Thymus (tissue), 11 donors: ENCODE measurements around the gene GNMT. TPM values are rescaled to one million over a fixed set of nuclear protein-coding genes. Genes with fewer than 3 reads are reported as not detected.
"Not testable (repeated sequence)": the region's sequence is repeated elsewhere in the genome, so short reads cannot be mapped to it uniquely, and the experiment has no call there.

Source experiments
- DNase-seq, 9 donors: peaks; one replicate each; pipeline ENCODE4 v3.0.0-alpha.2; 2013; ENCODE audit warnings: low spot score in 9 of 9, low read depth in 6 of 9, missing footprints in 1 of 9
- H3K27ac ChIP-seq, 2 donors: one replicate each; pipeline ENCODE4 v1.5.1; 2013; ENCODE audit warnings: control low read depth in 1 of 2, low read depth in 1 of 2, low read length in 1 of 2, mild to moderate bottlenecking in 1 of 2, moderate library complexity in 1 of 2
- H3K27me3 ChIP-seq, 2 donors: one replicate each; pipeline ENCODE4 v1.5.1; 2013; ENCODE audit warnings: low read length in 1 of 2; ENCODE audit not compliant: control insufficient read depth in 2 of 2, insufficient read depth in 1 of 2
- H3K36me3 ChIP-seq, 2 donors: one replicate each; pipeline ENCODE4 v1.5.1; 2013; ENCODE audit warnings: low read length in 1 of 2, mild to moderate bottlenecking in 1 of 2, moderate library complexity in 1 of 2; ENCODE audit not compliant: control insufficient read depth in 2 of 2, insufficient read depth in 2 of 2
- H3K4me1 ChIP-seq, 2 donors: one replicate each; pipeline ENCODE4 v1.5.1; 2013; ENCODE audit warnings: low read length in 2 of 2; ENCODE audit not compliant: control insufficient read depth in 2 of 2, insufficient read depth in 2 of 2
- H3K4me3 ChIP-seq, 2 donors: one replicate each; pipeline ENCODE4 v1.5.1; 2013; ENCODE audit warnings: low read length in 2 of 2, control low read depth in 1 of 2, mild to moderate bottlenecking in 1 of 2
- H3K9me3 ChIP-seq, 2 donors: one replicate each; pipeline ENCODE4 v1.5.1; 2013; ENCODE audit warnings: low read length in 1 of 2, mild to moderate bottlenecking in 1 of 2; ENCODE audit not compliant: control insufficient read depth in 2 of 2, insufficient read depth in 1 of 2
- WGBS: extraction: QIAGEN DNeasy Blood & Tissue Kit; methylation state at CpG from one replicate; pipeline ENCODE4 v1.1.7; 2013; 5-methylcytosine and 5-hydroxymethylcytosine counted together
- polyA plus RNA-seq: library from polyadenylated mRNA; stranded (reverse); fragments of 200-250 nt; gene quantifications from one replicate; pipeline ENCODE4 v1.2.3, GENCODE V29; 2013
- total RNA-seq: library from RNA; stranded (reverse); fragments of 120-200 nt; gene quantifications from one replicate; pipeline ENCODE4 v1.2.4, GENCODE V29; 2013
- donor health status: healthy.

Gene GNMT
- total and polyA plus RNA-seq, 2 donors = 2.6 to 3.0 TPM

GRCh38 chr6:42989923-42990322, 29.4 kb downstream of the GNMT start:
- Histone ChIP-seq H3K4me3 (no peak overlapping the region), H3K27me3 (no peaks in the 10 kb centered on the region), H3K36me3 (peaks cover 44 to 57% of the 10 kb centered on the region in 2 donors), H3K9me3 (no peaks in the 10 kb centered on the region), H3K27ac (no peak overlapping the region), H3K4me1 (peaks cover 19 to 27% of the 10 kb centered on the region in 2 donors)
- WGBS = 97% methylated on average over 5 of the region's 5 CpGs
- no peak for DNase-seq

DNA sequence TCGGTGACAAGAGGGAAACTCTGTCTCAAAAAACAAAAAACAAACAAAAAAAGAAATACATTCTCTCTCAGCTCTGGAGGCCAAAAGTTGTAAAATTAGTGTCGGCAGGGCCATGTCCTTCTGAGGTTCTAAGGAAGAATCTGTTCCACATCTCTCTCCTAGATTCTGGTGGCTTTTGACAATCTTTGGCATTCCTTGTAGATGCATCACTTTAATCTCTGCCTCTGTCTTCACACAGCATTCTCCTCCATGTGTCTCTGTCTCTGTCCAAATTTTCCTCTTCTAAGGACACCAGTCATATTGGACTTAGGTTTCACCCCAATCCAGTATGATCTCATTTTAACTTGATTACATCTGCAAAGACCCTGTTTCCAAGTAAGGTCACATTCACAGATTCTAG, 32.9 kb downstream of the GNMT start:
- peaks cover 0 to 3% of the 10 kb centered on the region in 2 donors for H3K4me1 ChIP-seq
- DNase-seq = no peak
- H3K9me3 ChIP-seq = peaks cover 0 to 5% of the 10 kb centered on the region in 2 donors
- H3K27ac ChIP-seq = no peak overlapping the region
- peaks cover 33 to 43% of the 10 kb centered on the region in 2 donors for H3K36me3 ChIP-seq
- no peak overlapping the region for H3K4me3 ChIP-seq
- no peaks in the 10 kb centered on the region for H3K27me3 ChIP-seq
- WGBS = 99% methylated on average over 2 of the region's 2 CpGs

DNA sequence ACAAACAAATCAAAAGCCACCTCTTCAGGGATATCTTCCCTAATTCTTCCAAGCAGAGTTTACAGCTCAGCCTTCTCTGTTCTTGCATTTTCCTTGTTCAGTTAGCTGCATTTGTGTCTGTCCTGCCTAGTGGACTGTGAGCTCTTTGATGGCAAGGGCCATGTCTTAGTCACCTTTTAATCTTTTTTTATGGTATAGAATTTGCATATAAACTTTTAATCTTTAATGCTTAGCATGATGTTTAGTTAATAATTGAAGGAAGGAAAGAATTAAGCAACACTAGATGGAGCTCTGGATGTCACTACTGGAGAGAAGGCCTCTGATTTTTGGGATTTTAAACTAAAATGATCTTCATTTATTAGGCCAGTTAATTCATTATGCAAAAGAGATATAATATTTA, 36.0 kb downstream of the GNMT start:
- H3K9me3 ChIP-seq = peaks cover 0 to 5% of the 10 kb centered on the region in 2 donors
- H3K36me3 ChIP-seq = peaks cover 15 to 29% of the 10 kb centered on the region in 2 donors
- H3K27me3 ChIP-seq = no peaks in the 10 kb centered on the region
- peaks cover 0 to 3% of the 10 kb centered on the region in 2 donors for H3K4me1 ChIP-seq
- H3K27ac ChIP-seq = no peak overlapping the region
- no peak for DNase-seq
- H3K4me3 ChIP-seq = no peak overlapping the region

- not testable (repeated sequence) for H3K27me3 ChIP-seq, H3K4me3 ChIP-seq, H3K27ac ChIP-seq, H3K4me1 ChIP-seq, H3K9me3 ChIP-seq, DNase-seq
- peaks cover 13 to 29% of the 10 kb centered on the region in 2 donors for H3K36me3 ChIP-seq
- 98% methylated on average over 9 of the region's 9 CpGs for WGBS
Observed at GRCh38 chr6:42998205-42998604, 37.7 kb downstream of the GNMT start.

GRCh38 chr6:43001843-43002242, 41.3 kb downstream of the GNMT start:
- peaks cover 18 to 39% of the 10 kb centered on the region in 2 donors for H3K36me3 ChIP-seq
- H3K4me3 ChIP-seq = no peak overlapping the region
- 98% methylated on average over 8 of the region's 8 CpGs for WGBS
- no peaks in the 10 kb centered on the region for H3K4me1 ChIP-seq
- no peak overlapping the region for H3K27ac ChIP-seq
- H3K9me3 ChIP-seq = no peaks in the 10 kb centered on the region
- no peak for DNase-seq
- H3K27me3 ChIP-seq = no peaks in the 10 kb centered on the region

DNA sequence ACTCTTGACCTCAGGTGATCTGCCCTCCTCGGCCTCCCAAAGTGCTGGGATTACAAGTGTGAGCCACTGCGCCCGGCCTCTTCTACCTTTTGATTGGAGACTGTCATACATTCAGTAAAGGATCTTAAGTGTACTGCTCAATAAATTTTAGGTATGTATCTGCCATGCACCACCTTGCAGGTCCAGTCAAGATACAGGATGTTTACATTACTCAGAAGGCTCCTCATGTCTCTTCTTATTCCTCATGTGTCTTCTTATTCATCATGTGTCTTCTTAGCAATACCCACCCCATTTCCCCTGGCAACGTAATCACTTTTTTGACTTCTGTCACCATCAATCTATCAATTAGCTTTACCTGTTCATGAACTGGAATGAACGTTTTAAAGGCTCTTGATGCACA, 45.3 kb downstream of the GNMT start:
- Histone ChIP-seq H3K27ac (no peak overlapping the region), H3K36me3 (peaks cover 45 to 68% of the 10 kb centered on the region in 2 donors), H3K4me3 (no peak overlapping the region), H3K4me1 (no peaks in the 10 kb centered on the region), H3K9me3 (no peaks in the 10 kb centered on the region), H3K27me3 (no peaks in the 10 kb centered on the region)
- WGBS = 98% methylated on average over 5 of the region's 5 CpGs
- no peak for DNase-seq

DNA sequence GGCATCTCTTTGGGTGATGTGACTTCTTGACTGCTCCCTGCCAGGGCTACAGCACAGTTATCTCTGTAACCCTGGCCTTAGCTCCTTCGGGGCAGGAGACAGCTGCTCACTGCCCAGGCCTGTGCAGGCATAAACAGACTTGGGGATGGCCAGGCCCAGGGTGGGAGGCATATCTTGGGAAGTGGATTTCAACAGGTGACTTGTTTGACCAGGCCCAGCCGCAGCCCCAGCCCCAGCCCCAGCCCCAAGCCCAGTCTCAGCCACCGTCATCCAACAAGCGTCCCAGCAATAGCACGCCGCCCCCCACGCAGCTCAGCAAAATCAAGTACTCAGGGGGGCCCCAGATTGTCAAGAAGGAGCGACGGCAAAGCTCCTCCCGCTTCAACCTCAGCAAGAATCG, 45.7 kb downstream of the GNMT start:
- 98% methylated on average over 11 of the region's 11 CpGs for WGBS
- DNase-seq = no peak
- Histone ChIP-seq H3K4me1 (no peaks in the 10 kb centered on the region), H3K27ac (no peak overlapping the region), H3K36me3 (peaks cover 49 to 70% of the 10 kb centered on the region in 2 donors), H3K4me3 (no peak overlapping the region), H3K9me3 (no peaks in the 10 kb centered on the region), H3K27me3 (no peaks in the 10 kb centered on the region)

GRCh38 chr6:43007126-43007525, 46.6 kb downstream of the GNMT start:
- no peak for DNase-seq
- Histone ChIP-seq H3K36me3 (peaks cover 58 to 76% of the 10 kb centered on the region in 2 donors), H3K4me1 (peaks cover 0 to 2% of the 10 kb centered on the region in 2 donors), H3K27me3 (no peaks in the 10 kb centered on the region), H3K9me3 (no peaks in the 10 kb centered on the region), H3K27ac (no peak overlapping the region), H3K4me3 (no peak overlapping the region)
- 97% methylated on average over 9 of the region's 9 CpGs for WGBS

- H3K9me3 ChIP-seq = peaks cover 0 to 5% of the 10 kb centered on the region in 2 donors
- DNase-seq = peak in 6 of 9 donors; percentile 36 to 72 (median 54)
- peaks cover 7 to 15% of the 10 kb centered on the region in 2 donors for H3K4me1 ChIP-seq
- H3K27me3 ChIP-seq = no peaks in the 10 kb centered on the region
- WGBS = 90% methylated on average over 6 of the region's 6 CpGs
- no peak overlapping the region for H3K27ac ChIP-seq
- H3K4me3 ChIP-seq = no peak overlapping the region
- peaks cover 56 to 76% of the 10 kb centered on the region in 2 donors for H3K36me3 ChIP-seq
Observed at GRCh38 chr6:43009124-43009523, 48.6 kb downstream of the GNMT start.

GRCh38 chr6:43011207-43011606, 50.7 kb downstream of the GNMT start:
- Histone ChIP-seq H3K4me3 (no peak overlapping the region), H3K27ac (no peak overlapping the region), H3K27me3 (no peaks in the 10 kb centered on the region), H3K9me3 (peaks cover 0 to 5% of the 10 kb centered on the region in 2 donors), H3K4me1 (peaks cover 16 to 34% of the 10 kb centered on the region in 2 donors), H3K36me3 (peaks cover 55 to 67% of the 10 kb centered on the region in 2 donors)
- no peak for DNase-seq
- WGBS = 96% methylated on average over 6 of the region's 6 CpGs
